Pancreas (tissue), 10 donors: ENCODE results near the gene PITPNM3. TPM values are rescaled to one million over a fixed set of nuclear protein-coding genes. Genes with fewer than 3 reads are reported as not detected.

ENCODE experiments used
- ATAC-seq, 4 donors: fragments of 200-7000 bp; cut with Tn5 transposase; one replicate each; pipeline versions ENCODE4 v1.8.0 to v1.9.1; 2020; ENCODE audit warnings: mild to moderate bottlenecking in 4 of 4, moderate library complexity in 4 of 4
- DNase-seq, 6 donors: peaks; one replicate each; pipeline ENCODE4 v3.0.0-alpha.2; 2020
- FAIRE-seq: peaks from 2 replicates; lab custom pipeline; 2012; peaks lifted over from hg19 to GRCh38; lab: Jason Lieb, UNC
- H3K27ac ChIP-seq, 4 donors: fragments of 200-600 bp; sonication (generic); 1 replicate in 3 of 4; 2 replicates in 1 of 4; pipeline versions ENCODE4 v1.5.0 to v1.8.0; 2020
- H3K27me3 ChIP-seq, 4 donors: fragments of 200-600 bp; one replicate each; pipeline ENCODE4 v1.8.0; 2021
- H3K36me3 ChIP-seq, 3 donors: fragments of 200-600 bp; sonication (generic) in 1 of 3; one replicate each; pipeline versions ENCODE4 v1.5.0 to v1.8.0; 2020 to 2021
- H3K4me1 ChIP-seq, 3 donors: fragments of 200-600 bp; one replicate each; pipeline ENCODE4 v1.8.0; 2021
- H3K4me3 ChIP-seq, 4 donors: fragments of 200-600 bp; sonication (generic) in 2 of 4; one replicate each; pipeline versions ENCODE4 v1.5.0 to v1.8.0; 2020 to 2021
- H3K9me3 ChIP-seq, 4 donors: fragments of 200-600 bp; one replicate each; pipeline ENCODE4 v1.8.0; 2021
- CTCF ChIP-seq, 4 donors: fragments of 200-600 bp; sonication (generic) in 3 of 4; IDR thresholded peaks; one replicate each; pipeline versions ENCODE4 v1.5.0 to v1.8.0; 2021; ENCODE audit warnings: antibody characterized with exemption in 4 of 4
- WGBS, 2 donors: extraction: QIAGEN DNeasy Blood & Tissue Kit; methylation state at CpG; one replicate each; pipeline ENCODE4 v1.1.7; 2013; 5-methylcytosine and 5-hydroxymethylcytosine counted together
- intact Hi-C, 3 donors: fragments of 100-400 bp; cut with DNase I; formaldehyde crosslinking; loops; one replicate each; pipeline versions ENCODE4 v1.11.1 to v1.14.2; 2022
- polyA plus RNA-seq, 2 donors: library from polyadenylated mRNA; stranded (reverse); fragments of 200-250 nt; gene quantifications; one replicate each; pipeline ENCODE4 v1.2.3, GENCODE V29; 2013
- total RNA-seq, 6 donors: library from RNA; stranded (reverse); fragmentation: NEBNext Ultra II Directional in 4 of 6; extraction: Animal tissue kit (Norgen Biotek cat#: 25700) in 4 of 6; gene quantifications; one replicate each; pipeline versions ENCODE4 v1.2.1 to v1.2.4, GENCODE V29; 2021 to 2023
- donor health status: healthy with polysubstance abuse.
- donor health status: DM: no; HTN: no; CAD: no; lungs with moderate emphysema.
- donor health status: DM: no; HTN: no; CAD: no.
- donor health status: control.
- donor health status: control.
- donor health status: Bipolar disorder and iron deficiency.
- donor health status: DM: yes; HTN: yes; CAD: no.
- donor health status: DM: no; HTN: no; CAD: no.
- donor health status: DM: no; HTN: no; CAD: no.
- donor health status: DM: yes; HTN: yes; CAD: no.

PITPNM3 gene
- total and polyA plus RNA-seq, 8 donors = 0.67 to 5.1 (median 2.5) TPM

GRCh38 chr17:6473128-6473767, 83.1 kb downstream of the PITPNM3 start:
- peak; percentile 95 to 97 (median 96) for TF ChIP-seq CTCF (IDR thresholded peaks at IDR 0.05)
- no peak for FAIRE-seq
- no peak overlapping the region for H3K4me3 ChIP-seq

GRCh38 chr17:6472517-6472916, 83.8 kb downstream of the PITPNM3 start:
- intact Hi-C loops = loop anchor here in 1 of 3 donors (10.0 kb wide), 1 partner anchor 172 kb away; the partner anchor contains the start of genes KIAA0753 and TXNDC17
- FAIRE-seq (no peak), DNase-seq (no peak), ATAC-seq (no peak)
- H3K27me3 ChIP-seq = no peaks in the 10 kb centered on the region
- H3K9me3 ChIP-seq = no peaks in the 10 kb centered on the region
- no peak overlapping the region for H3K27ac ChIP-seq
- H3K4me1 ChIP-seq = no peaks in the 10 kb centered on the region
- H3K36me3 ChIP-seq = no peaks in the 10 kb centered on the region
- WGBS, 2 donors = 85 to 91% methylated on average over 10 of the region's 10 CpGs
- TF ChIP-seq CTCF (IDR thresholded peaks at IDR 0.05) = no peak
- no peak overlapping the region for H3K4me3 ChIP-seq

More at GRCh38 chr17:6473128-6473767, 83.1 kb downstream of the PITPNM3 start:
- Histone ChIP-seq H3K36me3 (no peaks in the 10 kb centered on the region), H3K9me3 (no peaks in the 10 kb centered on the region), H3K4me1 (no peaks in the 10 kb centered on the region), H3K27ac (no peak overlapping the region), H3K27me3 (no peaks in the 10 kb centered on the region)
- DNase-seq = peak; percentile 62 to 91 (median 82)
- WGBS, 2 donors = 39 to 47% methylated on average over 14 of the region's 14 CpGs
- peak; percentile 90 to 98 (median 94) for ATAC-seq
- intact Hi-C loops = loop anchor here in 1 of 3 donors (10.0 kb wide), 1 partner anchor 172 kb away; the partner anchor contains the start of genes KIAA0753 and TXNDC17

GRCh38 chr17:6471531-6472465, 84.6 kb downstream of the PITPNM3 start:
- FAIRE-seq (no peak), ATAC-seq (no peak), DNase-seq (no peak)
- 63 to 70% methylated on average over 19 of the region's 19 CpGs for WGBS, 2 donors
- Histone ChIP-seq H3K27ac (no peak overlapping the region), H3K36me3 (no peaks in the 10 kb centered on the region), H3K9me3 (no peaks in the 10 kb centered on the region), H3K4me1 (no peaks in the 10 kb centered on the region), H3K27me3 (no peaks in the 10 kb centered on the region), H3K4me3 (no peak overlapping the region)
- intact Hi-C loops = loop anchor here in 1 of 3 donors (10.0 kb wide), 1 partner anchor 173 kb away; the partner anchor contains the start of genes KIAA0753 and TXNDC17
- no peak for TF ChIP-seq CTCF (IDR thresholded peaks at IDR 0.05)

GRCh38 chr17:6470751-6471521, 85.4 kb downstream of the PITPNM3 start:
- no peak overlapping the region for H3K4me3 ChIP-seq
- DNase-seq (peak in 1 of 6 donors; percentile 61), ATAC-seq (no peak), FAIRE-seq (no peak)
- no peak overlapping the region for H3K27ac ChIP-seq
- no peaks in the 10 kb centered on the region for H3K36me3 ChIP-seq
- H3K4me1 ChIP-seq = no peaks in the 10 kb centered on the region
- no peaks in the 10 kb centered on the region for H3K9me3 ChIP-seq
- no peaks in the 10 kb centered on the region for H3K27me3 ChIP-seq
- no peak for TF ChIP-seq CTCF (IDR thresholded peaks at IDR 0.05)
- intact Hi-C loops = loop anchor here in 1 of 3 donors (10.0 kb wide), 1 partner anchor 174 kb away; the partner anchor contains the start of genes KIAA0753 and TXNDC17
- WGBS, 2 donors = 83 to 86% methylated on average over 9 to 17 of the region's 17 CpGs
